Ovary (tissue), 9 donors: ENCODE data around the gene CFAP97D2. TPM values are rescaled to one million over a fixed set of nuclear protein-coding genes. Genes with fewer than 3 reads are reported as not detected.

ENCODE experiments used
- DNase-seq, 5 donors: peaks; one replicate each; pipeline ENCODE4 v3.0.0-alpha.2; 2019 to 2020
- H3K27ac ChIP-seq, 2 donors: fragments of 200-600 bp; one replicate each; pipeline versions ENCODE4 v1.5.1 to v1.8.0; 2019 to 2022
- H3K27me3 ChIP-seq: fragments of 200-600 bp; one replicate; pipeline ENCODE4 v1.8.0; 2022
- H3K36me3 ChIP-seq: fragments of 200-600 bp; sonication (generic); one replicate; pipeline ENCODE4 v1.5.1; 2019
- H3K4me1 ChIP-seq: one replicate; pipeline ENCODE4 v1.8.1; 2013; ENCODE audit warnings: mild to moderate bottlenecking, moderate library complexity; ENCODE audit not compliant: insufficient read depth
- H3K4me3 ChIP-seq: fragments of 200-600 bp; sonication (generic); one replicate; pipeline ENCODE4 v1.5.1; 2017
- H3K9me3 ChIP-seq, 2 donors: fragments of 200-600 bp in 1 of 2; sonication (generic) in 1 of 2; one replicate each; pipeline versions ENCODE4 v1.5.1 to v1.8.1; 2013 to 2019; ENCODE audit warnings: mild to moderate bottlenecking in 1 of 2, moderate library complexity in 1 of 2
- EP300 ChIP-seq: sonication (generic); formaldehyde crosslinking; IDR thresholded peaks from one replicate; pipeline ENCODE4 v1.6.1; 2017; ENCODE audit warnings: antibody characterized with exemption
- POLR2A ChIP-seq: fragments of 450-650 bp; IDR thresholded peaks from one replicate; pipeline ENCODE4 v1.6.1; 2017; ENCODE audit warnings: antibody characterized with exemption, mild to moderate bottlenecking, moderate library complexity
- WGBS, 3 donors: extraction: QIAGEN DNeasy Blood & Tissue Kit in 1 of 3; methylation state at CpG; one replicate each; pipeline versions ENCODE4 v1.1.5 to v1.1.7; 2013 to 2017; 5-methylcytosine and 5-hydroxymethylcytosine counted together
- intact Hi-C, 4 donors: fragments of 100-400 bp; cut with DNase I; formaldehyde crosslinking; loops; one replicate each; pipeline versions ENCODE4 v1.11.0 to v1.15.1; 2022 to 2023
- polyA plus RNA-seq, 2 donors: library from polyadenylated mRNA; stranded (reverse); fragments of 200-250 nt in 1 of 2; fragments of 350-450 nt in 1 of 2; fragmentation: Illumina TruSeq in 1 of 2; extraction: RNeasy Lipid Tissue Mini Kit (QIAGEN cat#74804) in 1 of 2; gene quantifications; one replicate each; pipeline ENCODE4 v1.2.3, GENCODE V29; 2013 to 2014
- total RNA-seq, 7 donors: library from RNA; depleted of rRNA in 2 of 7; stranded (reverse); fragments of >200 nt in 2 of 7; fragmentation: NEBNext Ultra II Directional in 3 of 7; extraction: Animal tissue kit (Norgen Biotek cat#: 25700) in 3 of 7; gene quantifications; one replicate each; pipeline versions ENCODE4 v1.1.0 to v1.2.4, GENCODE V29; 2016 to 2023
- TF ChIP-seq, protein P1 (sequence below), 3 donors: fragments of 450-650 bp in 2 of 3; fragments of 200-600 bp in 1 of 3; IDR thresholded peaks; one replicate each; pipeline versions ENCODE4 v1.5.1 to v1.8.0; 2016 to 2022; ENCODE audit warnings: antibody characterized with exemption in 3 of 3, mild to moderate bottlenecking in 1 of 3
- donor health status: DM: no; HTN: no; CAD: no; lungs with moderate emphysema.
- donor health status: DM: no; HTN: no; CAD: no.
- donor health status: Bipolar disorder and iron deficiency.
- donor health status: DM: yes; HTN: yes; CAD: no.
- donor health status: DM: no; HTN: no; CAD: no.
- donor health status: DM: yes; HTN: yes; CAD: no.

Gene CFAP97D2
- total and polyA plus RNA-seq, 9 donors: 0.28 to 5.2 (median 3.1) TPM; not detected in 6

- Histone ChIP-seq H3K4me3 (no peak overlapping the region), H3K4me1 (peaks cover 5% of the 10 kb centered on the region), H3K36me3 (no peaks in the 10 kb centered on the region), H3K9me3 (no peaks in the 10 kb centered on the region), H3K27ac (no peak overlapping the region), H3K27me3 (no peaks in the 10 kb centered on the region)
- 57 to 68% (median 66%) methylated on average over 12 of the region's 12 CpGs for WGBS, 3 donors
- TF ChIP-seq EP300: no peak
- TF ChIP-seq, protein P1, sequence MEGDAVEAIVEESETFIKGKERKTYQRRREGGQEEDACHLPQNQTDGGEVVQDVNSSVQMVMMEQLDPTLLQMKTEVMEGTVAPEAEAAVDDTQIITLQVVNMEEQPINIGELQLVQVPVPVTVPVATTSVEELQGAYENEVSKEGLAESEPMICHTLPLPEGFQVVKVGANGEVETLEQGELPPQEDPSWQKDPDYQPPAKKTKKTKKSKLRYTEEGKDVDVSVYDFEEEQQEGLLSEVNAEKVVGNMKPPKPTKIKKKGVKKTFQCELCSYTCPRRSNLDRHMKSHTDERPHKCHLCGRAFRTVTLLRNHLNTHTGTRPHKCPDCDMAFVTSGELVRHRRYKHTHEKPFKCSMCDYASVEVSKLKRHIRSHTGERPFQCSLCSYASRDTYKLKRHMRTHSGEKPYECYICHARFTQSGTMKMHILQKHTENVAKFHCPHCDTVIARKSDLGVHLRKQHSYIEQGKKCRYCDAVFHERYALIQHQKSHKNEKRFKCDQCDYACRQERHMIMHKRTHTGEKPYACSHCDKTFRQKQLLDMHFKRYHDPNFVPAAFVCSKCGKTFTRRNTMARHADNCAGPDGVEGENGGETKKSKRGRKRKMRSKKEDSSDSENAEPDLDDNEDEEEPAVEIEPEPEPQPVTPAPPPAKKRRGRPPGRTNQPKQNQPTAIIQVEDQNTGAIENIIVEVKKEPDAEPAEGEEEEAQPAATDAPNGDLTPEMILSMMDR (IDR thresholded peaks at IDR 0.05): no peak
- TF ChIP-seq POLR2A: no peak
- DNase-seq: no peak
- intact Hi-C loops: loop anchor here in 3 of 4 donors (5.0 to 10.0 kb wide), 3 partner anchors 68 to 80 kb away; no protein-coding TSS in a partner anchor
Observed at GRCh38 chr13:114134944-114135610, 44.0 kb upstream of the CFAP97D2 start.

- Histone ChIP-seq H3K4me1 (peaks cover under 1% of the 10 kb centered on the region), H3K4me3 (no peak overlapping the region), H3K27me3 (no peaks in the 10 kb centered on the region), H3K9me3 (no peaks in the 10 kb centered on the region), H3K36me3 (no peaks in the 10 kb centered on the region), H3K27ac (no peak overlapping the region)
- 90 to 93% (median 91%) methylated on average over 15 of the region's 15 CpGs for WGBS, 3 donors
- no peak for TF ChIP-seq POLR2A
- no peak for TF ChIP-seq EP300
- TF ChIP-seq, protein P1 (IDR thresholded peaks at IDR 0.05): no peak
- intact Hi-C loops: loop anchor here in 2 of 4 donors (10.0 kb wide), 2 partner anchors 71 to 81 kb away; no protein-coding TSS in a partner anchor
- DNase-seq: no peak
Observed at GRCh38 chr13:114135731-114136171, 43.3 kb upstream of the CFAP97D2 start.

- WGBS, 3 donors: 80 to 89% (median 83%) methylated on average over 7 of the region's 7 CpGs
- no peak for DNase-seq
Observed at GRCh38 chr13:114136576-114136975, 42.5 kb upstream of the CFAP97D2 start.

GRCh38 chr13:114140131-114140905, 38.7 kb upstream of the CFAP97D2 start:
- DNase-seq: no peak
- intact Hi-C loops: no loop called here
- WGBS, 3 donors: 56 to 68% (median 63%) methylated on average over 24 to 25 of the region's 25 CpGs
- H3K27me3 ChIP-seq: no peaks in the 10 kb centered on the region
- H3K4me3 ChIP-seq: no peak overlapping the region
- H3K9me3 ChIP-seq: no peaks in the 10 kb centered on the region
- TF ChIP-seq POLR2A (no peak), EP300 (no peak)
- TF ChIP-seq, protein P1 (IDR thresholded peaks at IDR 0.05): no peak
- no peak overlapping the region for H3K27ac ChIP-seq
- no peaks in the 10 kb centered on the region for H3K36me3 ChIP-seq
- no peaks in the 10 kb centered on the region for H3K4me1 ChIP-seq

More at GRCh38 chr13:114136576-114136975, 42.5 kb upstream of the CFAP97D2 start:
- H3K9me3 ChIP-seq: no peaks in the 10 kb centered on the region
- H3K27ac ChIP-seq: no peak overlapping the region
- no peak for TF ChIP-seq POLR2A
- TF ChIP-seq, protein P1 (IDR thresholded peaks at IDR 0.05): no peak
- TF ChIP-seq EP300: no peak
- no peaks in the 10 kb centered on the region for H3K4me1 ChIP-seq
- intact Hi-C loops: loop anchor here in 2 of 4 donors (10.0 kb wide), 2 partner anchors 72 to 82 kb away; no protein-coding TSS in a partner anchor
- no peaks in the 10 kb centered on the region for H3K36me3 ChIP-seq
- no peaks in the 10 kb centered on the region for H3K27me3 ChIP-seq
- H3K4me3 ChIP-seq: no peak overlapping the region
